Measurements from ENCODE around the gene SLC30A9.

SLC30A9 gene

DNA sequence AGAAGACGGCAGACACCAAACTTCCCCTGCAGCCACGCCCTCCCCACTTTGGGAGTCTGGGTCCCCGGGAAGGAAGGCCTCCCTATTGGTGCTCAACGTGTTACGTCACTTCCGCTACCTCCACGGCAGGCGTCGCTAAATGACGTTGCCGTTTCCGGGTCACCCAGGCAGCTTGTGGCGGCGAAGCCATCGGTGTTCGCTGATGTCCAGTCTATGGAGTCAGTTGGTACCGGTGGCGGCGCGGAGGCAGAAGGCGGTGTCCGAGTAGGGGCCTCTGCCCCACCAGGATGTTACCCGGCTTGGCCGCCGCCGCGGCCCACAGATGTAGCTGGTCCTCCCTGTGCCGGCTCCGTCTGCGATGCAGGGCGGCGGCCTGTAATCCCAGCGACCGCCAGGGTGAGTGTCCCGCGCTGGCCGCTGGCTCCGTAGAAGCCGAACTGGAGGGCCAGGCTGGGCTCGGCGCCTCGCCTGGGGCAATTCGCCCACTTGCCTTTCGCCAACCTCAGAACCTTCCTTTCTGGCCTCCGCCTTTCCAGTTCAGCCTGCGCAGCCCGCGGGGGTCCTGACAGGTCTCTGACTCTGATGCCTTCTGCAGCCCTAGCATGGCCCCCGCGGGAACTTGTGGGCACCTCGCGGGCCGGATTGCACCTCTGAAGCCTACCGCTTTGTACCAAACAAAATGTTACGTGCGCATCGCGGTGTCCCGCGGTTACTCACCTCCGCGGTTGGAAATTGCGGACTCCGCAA lies at the start of gene SLC30A9:
Gene SLC30A9, plus strand, starts transcription at position 166 of the 747 bp plus-strand sequence. Its CDS starts 122 bp downstream, at position 288.
- Histone ChIP-seq H3K4me1 (ENCODE audit: insufficient read depth, poor library complexity, severe bottlenecking) (peaks cover 11% of the 10 kb centered on the region), H3K27ac (ENCODE audit: poor library complexity, severe bottlenecking) (peak within 1 kb of the TSS; percentile 42), H3K27me3 (ENCODE audit: insufficient read depth, poor library complexity, severe bottlenecking) (no peaks in the 10 kb centered on the region), H3K36me3 (ENCODE audit: low read depth) (peaks cover 5% of the 10 kb centered on the region; the same call in 1 of the 2 replicates), H3K9me3 (ENCODE audit: severe bottlenecking) (no peaks in the 10 kb centered on the region), H3K4me3 (ENCODE audit: severe bottlenecking) (peak within 1 kb of the TSS; percentile 86)
- TF ChIP-seq, protein P1, sequence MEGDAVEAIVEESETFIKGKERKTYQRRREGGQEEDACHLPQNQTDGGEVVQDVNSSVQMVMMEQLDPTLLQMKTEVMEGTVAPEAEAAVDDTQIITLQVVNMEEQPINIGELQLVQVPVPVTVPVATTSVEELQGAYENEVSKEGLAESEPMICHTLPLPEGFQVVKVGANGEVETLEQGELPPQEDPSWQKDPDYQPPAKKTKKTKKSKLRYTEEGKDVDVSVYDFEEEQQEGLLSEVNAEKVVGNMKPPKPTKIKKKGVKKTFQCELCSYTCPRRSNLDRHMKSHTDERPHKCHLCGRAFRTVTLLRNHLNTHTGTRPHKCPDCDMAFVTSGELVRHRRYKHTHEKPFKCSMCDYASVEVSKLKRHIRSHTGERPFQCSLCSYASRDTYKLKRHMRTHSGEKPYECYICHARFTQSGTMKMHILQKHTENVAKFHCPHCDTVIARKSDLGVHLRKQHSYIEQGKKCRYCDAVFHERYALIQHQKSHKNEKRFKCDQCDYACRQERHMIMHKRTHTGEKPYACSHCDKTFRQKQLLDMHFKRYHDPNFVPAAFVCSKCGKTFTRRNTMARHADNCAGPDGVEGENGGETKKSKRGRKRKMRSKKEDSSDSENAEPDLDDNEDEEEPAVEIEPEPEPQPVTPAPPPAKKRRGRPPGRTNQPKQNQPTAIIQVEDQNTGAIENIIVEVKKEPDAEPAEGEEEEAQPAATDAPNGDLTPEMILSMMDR (IDR thresholded peaks at IDR 0.05; ENCODE audit: poor library complexity, severe bottlenecking), result peak; percentile 10
- DNase-seq (ENCODE audit: low spot score) (peak; percentile 94), ATAC-seq (ENCODE audit: low read depth) (peak; percentile 86)

DNA sequence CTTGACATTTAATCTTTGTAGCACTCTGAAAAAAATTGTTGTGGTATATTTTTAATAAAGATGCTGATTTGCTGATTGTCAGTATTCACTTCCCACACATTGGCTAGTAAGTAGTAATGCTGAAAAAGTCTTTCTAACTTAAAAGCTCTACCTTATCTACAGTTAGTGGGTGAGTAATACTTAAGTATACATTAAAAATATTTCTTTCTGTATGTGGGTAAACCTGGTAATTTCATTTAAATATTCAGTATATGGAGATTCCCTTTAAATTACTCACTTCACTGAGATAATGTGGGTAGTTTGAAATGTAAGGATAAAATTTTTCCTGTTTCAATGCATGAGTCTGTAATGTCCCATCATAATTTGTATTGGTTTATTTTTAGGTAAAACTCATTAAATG lies 49.5 kb upstream of the SLC30A9 start:
- no peak overlapping the region for H3K4me3 ChIP-seq (ENCODE audit: severe bottlenecking)
- DNase-seq (ENCODE audit: low spot score) (no peak), ATAC-seq (ENCODE audit: low read depth) (no peak)
- TF ChIP-seq, protein P1 (IDR thresholded peaks at IDR 0.05; ENCODE audit: poor library complexity, severe bottlenecking), result no peak
- peaks cover 38% of the 10 kb centered on the region for H3K4me1 ChIP-seq (ENCODE audit: insufficient read depth, poor library complexity, severe bottlenecking)
- peaks cover 93% of the 10 kb centered on the region for H3K36me3 ChIP-seq (ENCODE audit: low read depth)
- H3K9me3 ChIP-seq (ENCODE audit: severe bottlenecking), result no peaks in the 10 kb centered on the region
- no peaks in the 10 kb centered on the region for H3K27me3 ChIP-seq (ENCODE audit: insufficient read depth, poor library complexity, severe bottlenecking)
- no peak overlapping the region for H3K27ac ChIP-seq (ENCODE audit: poor library complexity, severe bottlenecking)

DNA sequence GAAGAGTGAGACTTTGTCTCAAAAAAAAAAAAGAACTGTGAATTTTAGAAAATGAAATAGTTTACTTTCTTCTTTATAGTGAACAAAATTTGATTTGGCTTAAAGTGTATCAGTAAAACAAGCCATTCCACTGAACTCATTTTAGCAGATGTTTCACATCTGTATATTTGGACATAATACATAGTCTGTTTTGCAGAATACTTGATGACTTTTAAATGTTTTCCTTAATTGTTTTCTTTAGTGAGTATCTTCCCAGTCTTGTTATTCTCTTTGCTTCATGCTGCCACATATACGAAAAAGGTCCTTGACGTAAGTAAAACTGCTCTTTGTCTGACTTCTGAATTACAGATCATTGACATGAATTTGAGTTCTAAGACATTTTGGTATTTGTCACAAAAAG lies 46.8 kb upstream of the SLC30A9 start:
- no peak overlapping the region for H3K27ac ChIP-seq (ENCODE audit: poor library complexity, severe bottlenecking)
- peaks cover 93% of the 10 kb centered on the region for H3K36me3 ChIP-seq (ENCODE audit: low read depth)
- no peaks in the 10 kb centered on the region for H3K9me3 ChIP-seq (ENCODE audit: severe bottlenecking)
- TF ChIP-seq, protein P1 (IDR thresholded peaks at IDR 0.05; ENCODE audit: poor library complexity, severe bottlenecking), result no peak
- H3K27me3 ChIP-seq (ENCODE audit: insufficient read depth, poor library complexity, severe bottlenecking), result no peaks in the 10 kb centered on the region
- ATAC-seq (ENCODE audit: low read depth), result no peak
- peaks cover 13% of the 10 kb centered on the region for H3K4me1 ChIP-seq (ENCODE audit: insufficient read depth, poor library complexity, severe bottlenecking)
- no peak for DNase-seq (ENCODE audit: low spot score)
- no peak overlapping the region for H3K4me3 ChIP-seq (ENCODE audit: severe bottlenecking)

- peaks cover 7% of the 10 kb centered on the region for H3K4me1 ChIP-seq (ENCODE audit: insufficient read depth, poor library complexity, severe bottlenecking)
- no peak overlapping the region for H3K4me3 ChIP-seq (ENCODE audit: severe bottlenecking)
- ATAC-seq (ENCODE audit: low read depth), result no peak
- H3K36me3 ChIP-seq (ENCODE audit: low read depth), result peaks cover 93% of the 10 kb centered on the region
- no peaks in the 10 kb centered on the region for H3K9me3 ChIP-seq (ENCODE audit: severe bottlenecking)
- no peak overlapping the region for H3K27ac ChIP-seq (ENCODE audit: poor library complexity, severe bottlenecking)
- no peak for DNase-seq (ENCODE audit: low spot score)
- TF ChIP-seq, protein P1 (IDR thresholded peaks at IDR 0.05; ENCODE audit: poor library complexity, severe bottlenecking), result no peak
- no peaks in the 10 kb centered on the region for H3K27me3 ChIP-seq (ENCODE audit: insufficient read depth, poor library complexity, severe bottlenecking)
These were observed 46.2 kb upstream of the SLC30A9 start for GRCh38 chr4:41944089-41944488.

- H3K27me3 ChIP-seq (ENCODE audit: insufficient read depth, poor library complexity, severe bottlenecking), result no peaks in the 10 kb centered on the region
- ATAC-seq (ENCODE audit: low read depth), result no peak
- peaks cover 80% of the 10 kb centered on the region for H3K36me3 ChIP-seq (ENCODE audit: low read depth)
- no peak for DNase-seq (ENCODE audit: low spot score)
- no peaks in the 10 kb centered on the region for H3K9me3 ChIP-seq (ENCODE audit: severe bottlenecking)
- TF ChIP-seq, protein P1 (IDR thresholded peaks at IDR 0.05; ENCODE audit: poor library complexity, severe bottlenecking), result no peak
- H3K4me1 ChIP-seq (ENCODE audit: insufficient read depth, poor library complexity, severe bottlenecking), result no peaks in the 10 kb centered on the region
- no peak overlapping the region for H3K27ac ChIP-seq (ENCODE audit: poor library complexity, severe bottlenecking)
- H3K4me3 ChIP-seq (ENCODE audit: severe bottlenecking), result no peak overlapping the region
These were observed 40.8 kb upstream of the SLC30A9 start for GRCh38 chr4:41949531-41949930.
